Liver (tissue), 9 donors: ENCODE measurements around the gene OBP2B. TPM values are rescaled to one million over a fixed set of nuclear protein-coding genes. Genes with fewer than 3 reads are reported as not detected.
"Not testable (repeated sequence)": the region's sequence is repeated elsewhere in the genome, so short reads cannot be mapped to it uniquely, and the experiment has no call there.

Experiments
- DNase-seq: peaks from one replicate; pipeline ENCODE4 v3.0.0-alpha.2; 2017; ENCODE audit warnings: low spot score
- H3K27ac ChIP-seq, 2 donors: one replicate each; pipeline ENCODE4 v1.7.0; 2013; ENCODE audit warnings: inconsistent platforms in 2 of 2, low read length in 2 of 2, control low read depth in 1 of 2, low read depth in 1 of 2, mild to moderate bottlenecking in 1 of 2
- H3K27me3 ChIP-seq, 4 donors: one replicate each; pipeline versions ENCODE4 v1.6.1 to v1.7.0; 2013; ENCODE audit warnings: low read length in 3 of 4, inconsistent platforms in 1 of 4, mild to moderate bottlenecking in 1 of 4, moderate library complexity in 1 of 4; ENCODE audit not compliant: control insufficient read depth in 4 of 4, insufficient read depth in 4 of 4
- H3K36me3 ChIP-seq, 4 donors: one replicate each; pipeline versions ENCODE4 v1.6.1 to v1.7.0; 2013; ENCODE audit warnings: low read length in 3 of 4, mild to moderate bottlenecking in 3 of 4, low read depth in 1 of 4, moderate library complexity in 1 of 4; ENCODE audit not compliant: control insufficient read depth in 4 of 4, insufficient read depth in 3 of 4
- H3K4me1 ChIP-seq, 4 donors: one replicate each; pipeline versions ENCODE4 v1.6.1 to v1.7.0; 2013; ENCODE audit warnings: low read length in 3 of 4, mild to moderate bottlenecking in 3 of 4, moderate library complexity in 1 of 4; ENCODE audit not compliant: control insufficient read depth in 4 of 4, insufficient read depth in 4 of 4
- H3K4me3 ChIP-seq, 3 donors: one replicate each; pipeline versions ENCODE4 v1.6.1 to v1.7.0; 2013; ENCODE audit warnings: low read length in 3 of 3, control low read depth in 1 of 3, low read depth in 1 of 3, mild to moderate bottlenecking in 1 of 3
- H3K9ac ChIP-seq, 2 donors: one replicate each; pipeline ENCODE4 v1.7.0; 2013; ENCODE audit warnings: low read length in 2 of 2, mild to moderate bottlenecking in 2 of 2, moderate library complexity in 2 of 2, control low read depth in 1 of 2, low read depth in 1 of 2
- H3K9me3 ChIP-seq, 4 donors: one replicate each; pipeline versions ENCODE4 v1.6.1 to v1.7.0; 2013; ENCODE audit warnings: low read length in 3 of 4; ENCODE audit not compliant: control insufficient read depth in 4 of 4
- EGR1 ChIP-seq, 2 donors: IDR thresholded peaks; 2 replicates each; pipeline ENCODE4 v1.6.1; 2016 to 2018; ENCODE audit warnings: antibody characterized with exemption in 2 of 2, low read depth in 2 of 2
- GABPA ChIP-seq, 2 donors: IDR thresholded peaks in 1 of 2; conservative IDR thresholded peaks in 1 of 2; 2 replicates each; pipeline ENCODE4 v1.6.1; 2016; ENCODE audit warnings: antibody characterized with exemption in 2 of 2, mild to moderate bottlenecking in 1 of 2, moderate library complexity in 1 of 2
- JUND ChIP-seq, 2 donors: IDR thresholded peaks; 2 replicates each; pipeline ENCODE4 v1.6.1; 2016; ENCODE audit warnings: antibody characterized with exemption in 2 of 2
- MAX ChIP-seq: IDR thresholded peaks from 2 replicates; pipeline ENCODE4 v1.6.1; 2016; ENCODE audit warnings: antibody characterized with exemption
- NR2F2 ChIP-seq: IDR thresholded peaks from 2 replicates; pipeline ENCODE4 v1.6.1; 2016; ENCODE audit warnings: antibody characterized with exemption
- ZBTB33 ChIP-seq: IDR thresholded peaks from 2 replicates; pipeline ENCODE4 v1.6.1; 2016; ENCODE audit warnings: antibody characterized with exemption
- WGBS: extraction: QIAGEN DNeasy Blood & Tissue Kit; methylation state at CpG from one replicate; pipeline ENCODE4 v1.1.7; 2013; 5-methylcytosine and 5-hydroxymethylcytosine counted together
- polyA plus RNA-seq, 2 donors: library from polyadenylated mRNA; stranded (reverse) in 1 of 2; unstranded in 1 of 2; fragments of 200-250 nt in 1 of 2; fragments of >200 nt in 1 of 2; fragmentation: Nextera tagmentation in 1 of 2; extraction: Ambion mirVana in 1 of 2; gene quantifications; one replicate each; pipeline versions ENCODE4 v1.2.1 to v1.2.3, GENCODE V29; 2013 to 2015
- total RNA-seq, 2 donors: library from RNA; depleted of rRNA; stranded (reverse); fragments of >200 nt; gene quantifications; one replicate each; pipeline ENCODE4 v1.2.3, GENCODE V29; 2014
- TF ChIP-seq, protein P1 (sequence below): fragments of 150-350 bp; IDR thresholded peaks from 2 replicates; pipeline ENCODE4 v1.5.1; 2017; ENCODE audit warnings: improper control_type of control experiment, low read depth, low read length; ENCODE audit not compliant: missing input control
- TF ChIP-seq, protein P2 (sequence below): IDR thresholded peaks from 2 replicates; pipeline ENCODE4 v1.6.1; 2016; ENCODE audit warnings: antibody characterized with exemption
- donor health status: healthy.
- donor health status: healthy.
- donor health status: healthy.
- donor health status: healthy.
- donor health status: healthy.

Gene OBP2B
- total and polyA plus RNA-seq, 4 donors: not detected

DNA sequence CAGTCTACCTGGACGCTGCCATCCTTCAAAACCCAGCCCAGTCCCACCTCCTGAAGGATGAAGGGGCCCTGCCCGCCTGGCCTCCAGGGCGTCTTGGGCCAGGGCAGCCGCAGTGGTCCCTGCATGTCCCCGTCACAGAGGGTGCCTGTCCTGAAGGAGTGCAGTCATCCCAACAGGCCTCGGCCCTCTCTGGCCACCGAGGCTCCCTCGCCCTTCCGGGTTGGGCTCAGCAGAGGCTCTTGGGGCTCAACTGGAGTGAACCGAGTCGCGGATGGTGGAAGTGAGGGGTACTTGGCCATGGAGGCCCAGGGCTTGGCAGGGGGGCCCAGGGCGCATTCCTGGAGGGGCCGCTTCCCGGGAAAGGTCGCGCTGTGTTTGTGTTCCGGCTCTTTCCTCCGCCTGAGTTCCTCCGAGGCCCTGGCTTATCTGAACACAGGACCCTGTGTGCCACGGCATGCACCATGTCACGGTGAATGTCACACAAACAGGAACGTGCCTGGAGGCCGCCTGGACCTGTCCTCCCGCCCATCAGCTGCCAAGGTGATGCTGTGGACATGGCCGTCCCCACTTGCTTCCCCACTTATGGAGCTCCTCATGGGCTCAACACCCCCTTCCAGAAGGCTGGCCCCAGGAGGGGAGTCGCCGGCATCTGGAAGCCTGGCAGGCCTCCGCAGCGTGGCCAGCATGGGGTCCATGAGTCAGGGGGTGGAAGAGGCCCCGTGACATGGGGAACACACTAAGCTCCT lies 25.7 kb upstream of the OBP2B start (continued):
- TF ChIP-seq EGR1 (IDR thresholded peaks at IDR 0.05; ENCODE audit: low read depth in 2 of 2): no peak

GRCh38 chr9:133233681-133234432 lies 24.8 kb upstream of the OBP2B start:
- Histone ChIP-seq H3K9ac (no peak overlapping the region), H3K36me3 (no peaks in the 10 kb centered on the region), H3K4me1 (peaks cover 0 to 8% (median 5%) of the 10 kb centered on the region in 4 donors), H3K27me3 (no peaks in the 10 kb centered on the region), H3K4me3 (no peak overlapping the region), H3K9me3 (no peaks in the 10 kb centered on the region), H3K27ac (no peak overlapping the region)
- TF ChIP-seq, protein P1, sequence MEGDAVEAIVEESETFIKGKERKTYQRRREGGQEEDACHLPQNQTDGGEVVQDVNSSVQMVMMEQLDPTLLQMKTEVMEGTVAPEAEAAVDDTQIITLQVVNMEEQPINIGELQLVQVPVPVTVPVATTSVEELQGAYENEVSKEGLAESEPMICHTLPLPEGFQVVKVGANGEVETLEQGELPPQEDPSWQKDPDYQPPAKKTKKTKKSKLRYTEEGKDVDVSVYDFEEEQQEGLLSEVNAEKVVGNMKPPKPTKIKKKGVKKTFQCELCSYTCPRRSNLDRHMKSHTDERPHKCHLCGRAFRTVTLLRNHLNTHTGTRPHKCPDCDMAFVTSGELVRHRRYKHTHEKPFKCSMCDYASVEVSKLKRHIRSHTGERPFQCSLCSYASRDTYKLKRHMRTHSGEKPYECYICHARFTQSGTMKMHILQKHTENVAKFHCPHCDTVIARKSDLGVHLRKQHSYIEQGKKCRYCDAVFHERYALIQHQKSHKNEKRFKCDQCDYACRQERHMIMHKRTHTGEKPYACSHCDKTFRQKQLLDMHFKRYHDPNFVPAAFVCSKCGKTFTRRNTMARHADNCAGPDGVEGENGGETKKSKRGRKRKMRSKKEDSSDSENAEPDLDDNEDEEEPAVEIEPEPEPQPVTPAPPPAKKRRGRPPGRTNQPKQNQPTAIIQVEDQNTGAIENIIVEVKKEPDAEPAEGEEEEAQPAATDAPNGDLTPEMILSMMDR: no peak
- TF ChIP-seq JUND (IDR thresholded peaks at IDR 0.05) (no peak), ZBTB33 (no peak), GABPA (IDR thresholded peaks at IDR 0.05 in 1 of 2, conservative IDR thresholded peaks at IDR 0.05 in 1 of 2) (no peak), EGR1 (IDR thresholded peaks at IDR 0.05; ENCODE audit: low read depth in 2 of 2) (no peak), NR2F2 (no peak), MAX (no peak)
- TF ChIP-seq, protein P2, sequence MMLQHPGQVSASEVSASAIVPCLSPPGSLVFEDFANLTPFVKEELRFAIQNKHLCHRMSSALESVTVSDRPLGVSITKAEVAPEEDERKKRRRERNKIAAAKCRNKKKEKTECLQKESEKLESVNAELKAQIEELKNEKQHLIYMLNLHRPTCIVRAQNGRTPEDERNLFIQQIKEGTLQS: no peak
- WGBS: 80% methylated on average over 32 of the region's 32 CpGs
- DNase-seq: no peak

GRCh38 chr9:133231934-133232568 lies 23.0 kb upstream of the OBP2B start:
- H3K9ac ChIP-seq, H3K9me3 ChIP-seq, H3K27me3 ChIP-seq, H3K36me3 ChIP-seq, DNase-seq, H3K4me1 ChIP-seq, H3K27ac ChIP-seq, H3K4me3 ChIP-seq: not testable (repeated sequence)
- WGBS: 84% methylated on average over 24 of the region's 24 CpGs

DNA sequence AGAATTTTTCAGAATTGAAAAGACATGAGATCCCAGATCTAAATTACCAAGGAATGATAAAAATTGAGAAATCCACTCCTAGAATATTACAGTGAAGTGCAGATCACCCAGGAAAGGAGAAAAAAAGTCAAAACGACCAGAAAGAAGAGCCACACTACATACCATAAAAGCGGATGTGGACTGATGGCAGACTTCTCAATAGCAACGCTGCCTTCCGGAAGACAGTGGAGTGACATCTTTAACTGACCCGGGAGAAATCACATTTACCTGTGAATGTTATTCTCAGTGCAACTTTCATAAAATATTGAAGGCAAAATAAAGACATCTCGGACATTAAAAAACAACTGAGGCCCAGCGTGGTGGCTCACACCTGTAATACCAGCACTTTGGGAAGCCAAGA lies 21.5 kb upstream of the OBP2B start:
- DNase-seq, H3K36me3 ChIP-seq, H3K4me1 ChIP-seq, H3K9ac ChIP-seq, H3K27me3 ChIP-seq, H3K27ac ChIP-seq, H3K4me3 ChIP-seq, H3K9me3 ChIP-seq: not testable (repeated sequence)
- 92% methylated on average over 7 of the region's 7 CpGs for WGBS
